ENCODE results near the gene CCND3.
"Not testable (repeated sequence)": the region's sequence is repeated elsewhere in the genome, so short reads cannot be mapped to it uniquely, and the experiment has no call there.

CCND3 gene

GRCh38 chr6:41947581-41948220, 6.1 kb upstream of the CCND3 start:
- no peak for DNase-seq

DNA sequence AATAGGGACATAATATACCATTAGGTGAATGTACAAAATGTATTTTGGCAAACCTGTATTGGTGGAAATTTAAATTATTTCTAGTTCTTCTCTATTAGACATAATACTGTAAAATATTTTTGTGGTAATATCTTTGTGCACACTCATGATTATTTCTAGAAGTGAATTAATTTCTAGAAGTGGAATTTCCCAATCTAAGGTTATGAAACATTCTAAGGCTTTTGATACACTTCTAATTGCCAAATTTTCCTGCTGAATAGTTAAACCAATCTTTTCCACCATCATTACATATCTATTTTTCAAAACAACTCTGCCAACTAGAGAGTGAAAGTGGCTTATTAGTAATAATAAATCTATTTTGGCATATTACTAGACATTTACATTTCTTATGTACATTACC, 1.8 kb upstream of the CCND3 start:
- DNase-seq: no peak

- not testable (repeated sequence) for DNase-seq
Measured at GRCh38 chr6:41942882-41943281, 1.3 kb upstream of the CCND3 start.

GRCh38 chr6:41942067-41942851, 651 bp upstream of the CCND3 start:
- no peak for DNase-seq

DNA sequence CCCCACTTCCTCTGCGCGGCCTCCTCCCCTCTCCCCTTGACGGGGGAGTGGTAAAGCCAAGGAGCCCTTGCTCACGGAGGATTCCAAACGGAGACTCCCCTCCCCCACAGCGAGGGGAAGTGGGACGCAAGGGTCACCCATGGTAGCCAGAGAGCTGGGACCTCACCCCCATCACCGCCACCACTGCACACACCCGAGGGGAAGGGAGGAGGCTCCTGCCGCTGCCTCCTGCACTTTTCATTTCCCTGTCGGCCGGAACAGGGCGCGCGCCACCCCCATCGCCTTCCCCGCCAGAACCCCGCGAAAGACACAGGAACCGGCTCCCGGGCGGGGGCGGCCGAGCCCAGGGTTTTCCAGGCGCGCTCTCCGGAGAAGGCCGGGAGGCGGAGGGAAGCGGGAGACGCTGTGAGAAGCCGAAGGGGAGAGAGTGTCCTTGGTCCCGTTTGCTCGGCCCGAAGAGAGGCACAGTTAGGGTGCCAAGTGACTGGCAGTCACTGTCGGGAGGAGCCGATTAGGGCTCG, 789 bp downstream of the CCND3 start:
- peak; percentile 66 for DNase-seq

- DNase-seq: peak; percentile 73
Measured at GRCh38 chr6:41939848-41940758, 1.5 kb downstream of the CCND3 start.

- DNase-seq: peak; percentile 72
Measured at GRCh38 chr6:41939176-41939847, 2.3 kb downstream of the CCND3 start.

DNA sequence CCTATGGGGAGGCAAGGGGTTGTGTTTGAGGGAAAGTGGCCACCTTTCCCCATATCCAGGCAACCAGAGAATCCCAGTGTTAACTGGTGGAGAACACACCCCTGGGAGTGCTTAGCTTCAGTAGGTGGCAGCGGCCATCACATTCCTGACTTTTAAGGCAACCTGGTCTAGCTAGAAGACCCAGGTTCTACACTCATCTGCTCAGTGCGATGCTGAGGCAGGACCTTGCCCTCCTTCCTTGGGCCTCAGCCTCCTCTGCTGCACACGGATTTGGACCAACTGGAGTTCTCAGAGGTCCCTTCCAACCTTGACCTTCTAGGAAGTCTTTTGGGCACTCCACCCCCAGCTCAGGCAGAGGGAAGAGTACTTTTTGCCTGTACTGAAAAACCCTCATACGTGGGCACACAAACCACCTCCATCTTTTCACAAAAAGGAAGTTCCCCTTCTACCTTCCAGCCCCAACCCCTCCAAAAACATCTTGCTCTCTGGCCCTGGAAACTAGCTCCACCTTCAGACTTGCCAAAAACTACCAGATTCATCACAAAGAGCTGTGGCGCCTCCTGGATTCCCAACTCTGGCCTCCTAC, 2.9 kb downstream of the CCND3 start:
- no peak for DNase-seq

GRCh38 chr6:41937861-41938574, 3.6 kb downstream of the CCND3 start:
- no peak for DNase-seq

- DNase-seq: no peak
Measured at GRCh38 chr6:41937472-41937860, 4.1 kb downstream of the CCND3 start.

- DNase-seq: peak; percentile 87
Measured at GRCh38 chr6:41936073-41936837, 5.4 kb downstream of the CCND3 start.

GRCh38 chr6:41935685-41936072, 5.9 kb downstream of the CCND3 start:
- no peak for DNase-seq

DNA sequence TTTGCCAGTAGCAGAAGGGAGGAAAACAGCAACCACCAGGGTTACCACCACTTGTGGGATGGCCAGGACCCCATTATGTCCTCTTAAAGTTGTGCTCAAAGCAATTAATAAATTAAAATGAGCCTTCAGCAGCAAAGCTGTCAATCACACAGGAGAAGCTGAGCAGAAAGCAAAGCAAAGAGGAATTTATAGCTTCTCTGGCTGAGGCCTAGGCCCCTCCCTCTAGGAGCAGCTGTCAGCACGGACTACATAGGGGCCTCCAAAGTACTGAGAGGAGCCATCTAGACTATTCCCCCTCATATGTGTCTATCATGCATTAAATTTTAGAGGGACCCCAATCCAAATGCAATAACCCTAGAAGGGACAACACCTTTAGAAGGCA, 6.4 kb downstream of the CCND3 start:
- no peak for DNase-seq

- DNase-seq: peak; percentile 65
Measured at GRCh38 chr6:41934278-41935192, 7.1 kb downstream of the CCND3 start.

- DNase-seq: no peak
Measured at GRCh38 chr6:41932378-41932777, 9.2 kb downstream of the CCND3 start.

DNA sequence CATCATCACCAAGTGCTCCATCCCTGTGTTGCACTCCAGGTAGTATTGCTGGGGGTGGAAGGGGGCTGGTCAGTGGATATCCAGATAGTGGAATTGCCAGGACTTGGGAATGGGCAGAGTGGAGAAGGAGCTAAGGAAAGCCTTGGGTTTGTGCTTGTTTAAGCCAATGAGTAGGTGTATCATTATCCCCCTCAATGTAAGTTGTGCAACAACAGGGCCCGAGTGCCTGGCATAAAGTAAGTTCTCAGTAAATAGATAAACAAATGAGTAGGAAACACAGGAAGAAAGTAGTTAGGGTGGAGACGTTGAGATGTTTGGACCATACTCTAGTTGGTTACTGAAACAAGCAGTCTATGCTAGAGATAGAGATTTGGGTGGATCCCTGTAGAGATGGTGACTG, 9.8 kb downstream of the CCND3 start:
- no peak for DNase-seq

DNA sequence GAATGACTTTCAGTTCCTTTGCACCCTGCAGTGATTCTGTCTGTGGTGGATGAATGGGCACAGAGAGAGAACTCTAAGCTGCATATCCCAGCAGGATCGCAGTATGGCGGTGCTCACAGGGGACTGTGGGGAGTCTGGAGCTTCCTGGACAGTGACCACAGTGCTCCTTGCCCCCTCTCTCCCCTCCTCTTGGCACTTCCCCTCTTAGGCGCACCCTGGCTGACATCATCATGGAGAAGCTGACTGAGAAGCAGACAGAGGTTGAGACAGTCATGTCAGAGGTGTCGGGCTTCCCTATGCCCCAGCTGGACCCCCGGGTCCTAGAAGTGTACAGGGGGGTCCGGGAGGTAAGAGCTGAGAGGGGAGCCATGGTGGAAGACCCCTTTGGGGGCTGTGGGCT, 11.7 kb downstream of the CCND3 start:
- no peak for DNase-seq

GRCh38 chr6:41927253-41927652, 14.4 kb downstream of the CCND3 start:
- no peak for DNase-seq

GRCh38 chr6:41922154-41922553, 19.5 kb downstream of the CCND3 start:
- no peak for DNase-seq

DNA sequence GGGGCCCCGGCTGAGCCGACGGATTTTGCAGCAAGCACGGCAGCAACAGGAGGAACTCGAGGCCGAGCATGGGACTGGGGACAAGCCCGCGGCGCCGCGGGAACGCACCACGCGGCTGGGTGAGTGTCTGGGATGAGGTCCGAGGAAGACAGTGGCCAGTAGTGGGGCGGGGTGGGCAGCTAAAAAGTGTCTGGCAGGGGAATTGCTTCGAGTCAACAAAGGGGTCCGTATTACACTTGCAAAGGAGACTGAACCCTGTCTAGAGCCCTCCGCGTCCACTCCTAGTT, 20.0 kb downstream of the CCND3 start:
- no peak for DNase-seq
